ENCODE data around the gene ELOVL7.
"Not testable (repeated sequence)": the region's sequence is repeated elsewhere in the genome, so short reads cannot be mapped to it uniquely, and the experiment has no call there.

Gene ELOVL7

DNA sequence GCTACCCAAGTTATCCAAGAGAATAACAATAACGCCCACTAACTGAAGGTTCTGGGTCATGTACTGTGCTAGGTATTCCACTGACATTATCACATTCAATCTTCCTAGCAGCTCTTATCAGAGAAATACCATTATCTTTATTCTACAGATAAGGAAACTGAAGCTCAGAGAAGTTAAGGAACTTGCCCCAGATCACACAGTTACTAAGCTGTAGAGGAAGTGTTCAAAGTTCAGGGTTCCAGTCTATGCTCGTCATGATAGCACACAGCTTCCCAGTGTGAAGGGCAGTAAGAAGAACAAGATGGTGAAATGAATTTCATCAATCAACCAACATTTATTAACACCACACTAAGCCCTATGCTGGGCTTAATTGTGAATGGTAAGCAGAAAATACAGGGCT lies 29.6 kb downstream of the ELOVL7 start:
- Mint-ChIP-seq H3K9me3 (no peaks in the 10 kb centered on the region), H3K27ac (no peak overlapping the region)

DNA sequence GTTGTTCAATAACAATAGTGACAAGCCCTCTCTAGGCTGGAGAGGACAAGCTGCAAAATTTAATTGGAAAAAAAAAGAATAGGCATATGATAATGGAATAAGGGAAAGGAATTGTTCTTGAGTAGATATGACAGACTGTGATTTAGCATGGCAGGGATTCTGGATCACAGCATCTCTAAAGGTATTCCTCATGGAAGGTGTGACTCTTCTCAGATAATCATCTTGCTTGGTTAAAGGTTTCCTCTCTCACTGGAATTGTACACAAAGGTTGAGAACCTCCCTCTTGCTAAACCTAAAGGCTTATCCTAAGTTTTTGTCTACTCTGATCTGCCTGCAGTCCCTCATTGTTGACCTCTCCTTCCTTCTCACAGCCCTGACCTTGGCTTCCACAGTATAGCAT lies 31.6 kb downstream of the ELOVL7 start:
- Mint-ChIP-seq H3K27me3 (peaks cover 2% of the 10 kb centered on the region), H3K36me3 (no peaks in the 10 kb centered on the region), H3K27ac (no peak overlapping the region), H3K9me3 (no peaks in the 10 kb centered on the region), H3K4me1 (no peaks in the 10 kb centered on the region), H3K4me3 (no peak overlapping the region)

More for the DNA sequence above, 29.6 kb downstream of the ELOVL7 start:
- H3K4me1 Mint-ChIP-seq, result no peaks in the 10 kb centered on the region
- H3K4me3 Mint-ChIP-seq, result no peak overlapping the region
- no peaks in the 10 kb centered on the region for H3K36me3 Mint-ChIP-seq
- H3K27me3 Mint-ChIP-seq, result peaks cover 3% of the 10 kb centered on the region

DNA sequence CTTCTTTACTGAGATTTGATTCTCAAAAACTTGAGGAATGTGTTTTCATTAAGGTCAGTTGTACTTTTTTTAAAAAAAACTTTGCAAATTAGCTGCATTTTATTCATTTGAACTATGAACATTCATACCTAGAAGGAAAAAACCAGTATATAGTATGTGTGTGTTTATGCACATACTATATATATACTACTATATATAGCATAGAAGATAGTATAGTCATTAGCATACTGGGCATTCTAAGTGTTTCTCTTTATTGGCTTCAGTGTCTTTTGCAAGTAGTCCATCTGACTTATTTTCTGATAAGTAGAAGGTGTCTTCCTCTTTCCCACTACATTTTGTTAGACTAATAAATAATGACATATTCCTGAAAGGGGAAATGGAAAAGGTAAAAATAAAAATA lies 33.0 kb downstream of the ELOVL7 start:
- no peak overlapping the region for H3K4me3 Mint-ChIP-seq
- H3K27me3 Mint-ChIP-seq, result peaks cover 5% of the 10 kb centered on the region
- no peaks in the 10 kb centered on the region for H3K9me3 Mint-ChIP-seq
- no peaks in the 10 kb centered on the region for H3K4me1 Mint-ChIP-seq
- no peak overlapping the region for H3K27ac Mint-ChIP-seq
- no peaks in the 10 kb centered on the region for H3K36me3 Mint-ChIP-seq

DNA sequence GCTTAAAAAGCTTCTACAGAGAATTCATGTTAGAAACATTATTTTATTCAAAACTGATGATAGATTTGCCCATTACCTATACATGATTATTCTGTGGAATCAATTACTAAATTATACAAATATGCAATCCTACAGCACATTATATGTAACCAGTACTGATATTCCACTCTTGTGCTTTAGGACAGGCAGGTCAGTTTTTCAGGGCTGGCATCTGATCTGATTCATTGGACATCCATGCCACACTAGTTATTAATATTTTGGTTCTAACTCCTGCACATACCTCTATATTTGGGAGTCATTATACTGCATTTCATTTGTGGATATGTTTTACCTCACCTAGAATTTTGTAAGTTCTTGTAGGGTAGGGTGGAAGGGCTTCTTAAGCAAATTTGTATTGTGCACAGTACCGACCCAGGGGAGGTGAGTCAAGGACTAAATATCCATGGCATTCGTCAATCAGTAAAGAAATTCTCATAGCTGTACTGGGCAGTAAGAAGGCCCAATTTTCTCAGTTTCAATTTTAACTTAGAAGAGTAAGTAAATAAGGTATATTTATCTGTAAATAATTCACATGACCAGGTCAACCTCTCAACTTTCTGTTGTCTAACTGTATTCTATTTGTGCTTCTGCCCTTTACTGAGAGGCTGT lies 33.5 kb downstream of the ELOVL7 start:
- Mint-ChIP-seq H3K36me3 (no peaks in the 10 kb centered on the region), H3K4me1 (no peaks in the 10 kb centered on the region), H3K4me3 (no peak overlapping the region), H3K27ac (no peak overlapping the region), H3K27me3 (peaks cover 5% of the 10 kb centered on the region), H3K9me3 (no peaks in the 10 kb centered on the region)

DNA sequence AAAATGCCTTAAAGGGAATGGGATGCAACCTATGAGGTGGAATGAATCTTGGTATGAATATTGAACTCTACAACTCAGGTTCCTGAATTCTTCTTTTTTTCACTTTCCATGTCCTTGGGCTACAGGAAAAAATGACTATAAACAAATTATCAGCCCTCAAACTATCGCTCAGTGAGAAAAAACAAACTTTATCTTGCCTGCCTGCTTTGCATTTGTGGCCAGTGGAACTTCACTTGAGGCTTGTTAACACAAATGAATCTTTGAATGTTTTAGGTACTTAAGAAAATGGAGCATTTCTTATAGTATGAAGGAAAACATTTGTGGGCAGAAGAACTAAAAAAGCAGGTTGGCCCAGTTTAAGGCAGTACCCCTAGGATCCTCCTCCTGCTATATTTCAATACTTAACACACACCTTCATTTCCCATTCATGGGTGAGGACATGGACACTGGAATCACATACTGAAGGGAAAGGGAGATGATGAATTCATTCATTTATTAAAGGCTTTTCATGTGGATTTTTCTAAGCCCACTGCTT lies 34.1 kb downstream of the ELOVL7 start:
- no peak overlapping the region for H3K27ac Mint-ChIP-seq

DNA sequence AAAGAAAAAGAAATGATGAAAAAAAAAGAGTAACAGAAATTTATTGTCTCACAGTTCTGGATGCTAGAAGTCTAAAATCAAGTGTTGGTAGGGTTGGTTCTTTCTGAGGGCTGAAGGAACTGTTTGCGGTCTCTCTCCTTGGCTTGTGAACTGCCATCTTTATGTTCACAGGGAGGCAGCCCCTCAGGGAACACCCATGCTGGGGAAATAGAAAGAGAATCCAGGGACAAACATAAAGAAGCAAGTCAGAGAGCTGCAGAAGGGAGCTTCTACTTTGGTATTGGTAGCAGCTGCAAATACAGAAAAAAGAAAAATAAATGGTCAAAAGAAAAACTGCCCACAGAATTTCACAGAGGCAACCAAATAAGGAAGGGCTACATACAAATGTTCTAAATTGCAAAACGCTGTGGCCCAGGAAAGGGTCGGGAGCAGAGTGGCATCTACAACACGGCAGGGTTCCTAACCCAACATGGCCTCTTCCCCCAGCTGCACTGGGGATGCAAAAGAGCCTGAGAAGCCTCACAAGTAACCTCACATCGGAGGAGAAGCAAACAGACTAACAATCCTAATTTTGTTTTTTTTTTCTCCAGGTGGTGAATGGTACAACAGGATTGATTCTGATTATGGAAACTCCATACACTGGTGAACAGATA lies 37.4 kb downstream of the ELOVL7 start:
- H3K4me1 Mint-ChIP-seq, result no peaks in the 10 kb centered on the region
- H3K27ac Mint-ChIP-seq, result no peak overlapping the region
- no peaks in the 10 kb centered on the region for H3K36me3 Mint-ChIP-seq
- peaks cover 3% of the 10 kb centered on the region for H3K27me3 Mint-ChIP-seq
- H3K4me3 Mint-ChIP-seq, result no peak overlapping the region
- H3K9me3 Mint-ChIP-seq, result no peaks in the 10 kb centered on the region

More for the DNA sequence above, 34.1 kb downstream of the ELOVL7 start:
- Mint-ChIP-seq H3K9me3 (no peaks in the 10 kb centered on the region), H3K36me3 (no peaks in the 10 kb centered on the region), H3K4me1 (no peaks in the 10 kb centered on the region), H3K27me3 (peaks cover 5% of the 10 kb centered on the region), H3K4me3 (no peak overlapping the region)

DNA sequence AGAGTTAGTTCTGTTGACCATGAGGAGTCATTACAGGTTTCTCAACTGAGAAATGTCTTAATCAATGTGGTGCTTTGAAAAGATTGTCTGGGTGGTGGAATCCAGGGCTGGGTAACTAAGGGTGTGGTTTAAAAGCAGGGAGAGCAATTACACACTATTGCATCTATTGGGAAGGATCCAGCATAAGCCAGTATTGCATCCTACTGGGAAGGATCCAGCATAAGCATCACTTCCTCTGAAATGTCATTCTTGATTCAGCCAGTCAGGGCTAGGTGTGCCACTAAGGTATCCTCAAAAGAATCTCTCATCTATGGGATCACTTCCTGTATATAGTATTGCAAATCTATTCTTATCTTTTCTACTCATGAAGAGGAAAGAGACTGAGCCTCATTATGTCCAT lies 38.6 kb downstream of the ELOVL7 start:
- Mint-ChIP-seq H3K4me3 (no peak overlapping the region), H3K9me3 (no peaks in the 10 kb centered on the region), H3K4me1 (no peaks in the 10 kb centered on the region), H3K27me3 (peaks cover 3% of the 10 kb centered on the region), H3K36me3 (no peaks in the 10 kb centered on the region), H3K27ac (no peak overlapping the region)

DNA sequence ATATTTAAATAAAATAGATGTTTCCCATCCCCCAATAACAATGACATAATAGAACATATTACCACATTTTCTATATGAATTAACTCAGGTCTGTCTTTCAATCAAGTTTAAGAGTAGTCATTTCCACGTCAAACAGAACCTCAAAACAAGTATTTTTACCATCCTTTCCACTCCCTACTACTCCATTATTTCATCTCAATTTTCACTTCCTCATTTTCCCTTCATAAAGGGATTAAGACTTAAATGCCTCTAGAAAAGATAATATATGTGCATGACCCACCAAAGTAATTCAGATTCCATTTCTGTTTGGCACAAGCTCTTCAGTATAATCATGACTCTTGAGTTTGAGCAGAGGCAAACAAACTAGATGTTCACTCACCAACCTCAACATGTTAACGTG lies 40.4 kb downstream of the ELOVL7 start:
- Mint-ChIP-seq H3K9me3 (no peaks in the 10 kb centered on the region), H3K27ac (no peak overlapping the region), H3K4me3 (no peak overlapping the region), H3K4me1 (no peaks in the 10 kb centered on the region), H3K36me3 (no peaks in the 10 kb centered on the region), H3K27me3 (peaks cover 3% of the 10 kb centered on the region)

DNA sequence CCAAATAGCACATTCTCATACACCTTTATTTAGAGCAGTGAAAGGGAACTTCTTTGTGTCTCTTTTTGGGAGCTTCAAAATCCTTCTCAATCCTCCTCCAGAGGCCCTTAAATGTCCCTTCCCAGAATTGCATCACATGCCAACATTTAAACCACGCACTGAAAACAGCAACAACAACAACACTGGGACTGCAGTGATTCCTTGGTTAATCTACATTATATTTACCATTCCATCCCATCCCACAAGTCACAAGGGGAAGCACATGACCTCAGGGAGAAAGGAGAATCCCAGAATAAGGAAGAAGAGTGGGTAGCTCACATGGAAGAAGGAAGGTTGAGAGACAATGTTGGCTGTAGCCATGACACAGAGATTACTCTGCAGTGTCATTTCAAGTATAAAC lies 41.1 kb downstream of the ELOVL7 start:
- H3K4me3 Mint-ChIP-seq, result no peak overlapping the region
- H3K27me3 Mint-ChIP-seq, result peaks cover 4% of the 10 kb centered on the region
- no peaks in the 10 kb centered on the region for H3K4me1 Mint-ChIP-seq
- no peaks in the 10 kb centered on the region for H3K9me3 Mint-ChIP-seq
- H3K27ac Mint-ChIP-seq, result no peak overlapping the region
- H3K36me3 Mint-ChIP-seq, result no peaks in the 10 kb centered on the region

DNA sequence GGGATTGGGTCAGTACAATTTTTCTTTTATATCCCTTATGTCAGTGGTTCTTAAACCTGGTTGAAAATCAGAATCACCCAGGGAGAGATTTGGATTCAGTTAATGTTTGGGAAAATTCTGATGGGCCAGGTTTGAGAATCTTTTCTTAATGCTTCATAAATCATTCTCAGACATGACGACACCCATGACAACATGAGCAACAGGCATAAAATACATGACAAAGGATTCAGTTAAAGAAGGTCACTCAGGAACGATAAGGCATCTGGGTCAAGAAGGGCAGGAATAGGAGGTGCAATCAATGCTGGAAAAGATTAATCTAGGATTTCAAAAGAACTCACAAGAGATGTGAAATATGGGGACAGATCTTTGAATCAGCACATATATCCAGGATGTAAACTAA lies 41.8 kb downstream of the ELOVL7 start:
- Mint-ChIP-seq H3K27me3 (peaks cover 4% of the 10 kb centered on the region), H3K27ac (no peak overlapping the region), H3K36me3 (no peaks in the 10 kb centered on the region), H3K4me3 (no peak overlapping the region), H3K9me3 (no peaks in the 10 kb centered on the region), H3K4me1 (no peaks in the 10 kb centered on the region)

DNA sequence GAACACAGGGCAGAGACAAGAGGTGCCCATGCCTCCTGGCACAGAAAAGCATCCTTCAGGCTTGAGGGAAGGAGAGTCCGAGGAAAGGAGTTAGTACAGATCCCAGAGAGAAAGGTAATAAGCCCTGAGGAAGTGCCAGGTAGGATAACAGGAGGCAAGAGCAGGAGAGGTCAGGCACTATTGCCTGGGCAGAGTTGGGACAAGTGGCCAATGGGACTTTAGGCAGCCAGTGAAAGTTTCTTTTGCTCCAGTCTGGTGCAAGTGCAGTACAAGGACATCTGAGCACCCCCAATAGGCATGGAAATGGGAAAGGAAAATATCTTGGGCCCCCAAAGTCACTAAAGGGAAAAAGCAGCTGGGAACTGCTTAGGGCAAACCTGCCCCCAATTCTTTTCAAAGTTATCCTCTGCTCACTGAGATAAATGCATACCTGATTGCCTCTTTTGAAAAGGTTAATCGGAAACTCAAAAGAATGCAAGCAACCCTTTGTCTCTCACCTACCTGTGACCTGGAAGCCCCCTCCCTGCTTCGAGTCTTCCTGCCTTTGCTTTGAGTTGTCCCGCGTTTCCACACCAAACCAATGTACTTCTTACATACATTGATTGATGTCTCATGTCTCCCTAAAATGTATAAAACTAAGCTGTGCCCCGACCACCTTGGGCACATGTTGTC lies 46.5 kb downstream of the ELOVL7 start:
- Mint-ChIP-seq H3K4me3 (no peak overlapping the region), H3K27ac (no peak overlapping the region), H3K9me3 (no peaks in the 10 kb centered on the region), H3K4me1 (no peaks in the 10 kb centered on the region), H3K27me3 (peaks cover 1% of the 10 kb centered on the region), H3K36me3 (no peaks in the 10 kb centered on the region)

DNA sequence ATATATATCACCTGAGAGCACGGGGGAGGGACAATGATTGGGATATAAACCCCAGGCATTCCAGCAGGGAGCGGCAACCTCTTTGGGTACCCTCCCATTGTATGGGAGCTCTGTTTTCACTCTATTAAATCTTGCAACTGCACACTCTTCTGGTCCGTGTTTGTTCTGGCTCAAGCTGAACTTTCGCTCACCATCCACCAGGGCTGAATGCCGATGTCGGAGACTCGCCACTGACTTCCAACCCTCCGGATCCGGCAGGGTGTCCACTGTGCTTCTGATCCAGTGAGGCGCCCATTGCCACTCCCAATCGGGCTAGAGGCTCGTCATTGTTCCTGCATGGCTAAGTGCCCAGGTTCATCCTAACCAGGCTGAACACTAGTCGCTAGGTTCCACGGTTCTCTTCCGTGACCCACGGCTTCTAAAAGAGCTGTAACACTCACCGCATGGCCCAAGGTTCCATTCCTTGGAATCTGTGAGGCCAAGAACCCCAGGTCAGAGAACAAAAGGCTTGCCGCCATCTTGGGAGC lies 48.6 kb downstream of the ELOVL7 start:
- not testable (repeated sequence) for H3K4me3 Mint-ChIP-seq, H3K27me3 Mint-ChIP-seq, H3K36me3 Mint-ChIP-seq, H3K4me1 Mint-ChIP-seq, H3K27ac Mint-ChIP-seq, H3K9me3 Mint-ChIP-seq

DNA sequence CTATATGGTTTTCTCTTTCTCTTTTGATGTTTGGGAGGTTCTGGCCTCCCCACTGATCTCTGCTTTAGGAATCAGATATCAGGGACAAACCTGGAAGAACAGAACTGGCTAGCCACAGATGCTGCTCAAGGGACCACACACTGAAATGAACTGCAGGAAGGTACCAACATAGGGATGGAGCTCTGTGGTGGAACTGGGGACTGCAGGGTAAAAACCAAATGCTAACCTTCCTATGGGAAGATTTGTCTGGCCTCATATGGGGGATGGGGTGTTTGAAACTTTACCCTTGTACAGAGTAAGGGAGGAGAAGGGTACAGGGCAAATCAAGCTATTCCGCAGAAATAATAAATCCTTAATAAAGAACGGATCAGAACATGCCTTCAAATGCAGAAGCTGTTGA lies 49.4 kb downstream of the ELOVL7 start:
- H3K4me3 Mint-ChIP-seq, result no peak overlapping the region
- H3K9me3 Mint-ChIP-seq, result no peaks in the 10 kb centered on the region
- no peak overlapping the region for H3K27ac Mint-ChIP-seq
- H3K4me1 Mint-ChIP-seq, result no peaks in the 10 kb centered on the region
- H3K27me3 Mint-ChIP-seq, result peaks cover 3% of the 10 kb centered on the region
- H3K36me3 Mint-ChIP-seq, result no peaks in the 10 kb centered on the region

DNA sequence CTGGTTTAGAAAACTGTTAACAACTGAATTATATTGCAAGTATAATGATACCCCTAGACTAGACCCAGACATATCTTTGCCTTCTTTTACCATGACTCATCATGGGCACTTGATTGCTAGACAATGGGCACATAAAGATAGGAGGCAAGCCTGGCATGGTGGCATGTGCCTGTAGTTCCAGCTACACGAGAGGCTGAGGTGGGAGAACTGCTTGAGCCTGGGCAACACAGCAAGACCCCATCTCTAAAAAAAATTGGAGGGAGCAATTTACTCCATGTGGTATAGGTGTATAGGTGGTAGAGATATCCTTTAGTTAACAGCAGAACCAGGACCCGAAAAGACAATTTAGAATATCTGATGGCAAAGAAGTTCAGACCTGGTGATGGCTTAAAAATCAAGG lies 51.6 kb downstream of the ELOVL7 start:
- no peak overlapping the region for H3K27ac Mint-ChIP-seq
- no peaks in the 10 kb centered on the region for H3K4me1 Mint-ChIP-seq
- no peaks in the 10 kb centered on the region for H3K9me3 Mint-ChIP-seq
- no peak overlapping the region for H3K4me3 Mint-ChIP-seq
- H3K36me3 Mint-ChIP-seq, result no peaks in the 10 kb centered on the region
- peaks cover 2% of the 10 kb centered on the region for H3K27me3 Mint-ChIP-seq

DNA sequence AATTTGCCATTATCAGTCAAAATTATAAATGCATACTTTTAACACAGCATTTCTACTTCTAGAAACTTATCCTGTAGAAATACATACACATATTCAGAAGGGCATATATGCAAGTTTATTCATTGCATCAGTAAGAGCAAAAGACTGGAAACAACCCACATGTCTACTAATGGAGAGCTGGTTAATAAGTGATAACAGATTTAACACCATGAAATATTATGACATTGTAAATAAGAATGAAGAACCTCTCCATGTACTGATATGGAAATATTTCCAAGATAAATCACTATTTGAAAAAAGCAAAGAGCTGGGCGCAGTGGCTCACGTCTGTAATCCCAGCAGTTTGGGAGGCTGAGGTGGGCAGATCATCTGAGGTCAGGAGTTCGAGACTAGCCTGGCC lies 54.5 kb downstream of the ELOVL7 start:
- H3K27ac Mint-ChIP-seq, result no peak overlapping the region
- H3K36me3 Mint-ChIP-seq, result no peaks in the 10 kb centered on the region
- peaks cover 2% of the 10 kb centered on the region for H3K27me3 Mint-ChIP-seq
- H3K4me3 Mint-ChIP-seq, result no peak overlapping the region
- no peaks in the 10 kb centered on the region for H3K4me1 Mint-ChIP-seq
- no peaks in the 10 kb centered on the region for H3K9me3 Mint-ChIP-seq

DNA sequence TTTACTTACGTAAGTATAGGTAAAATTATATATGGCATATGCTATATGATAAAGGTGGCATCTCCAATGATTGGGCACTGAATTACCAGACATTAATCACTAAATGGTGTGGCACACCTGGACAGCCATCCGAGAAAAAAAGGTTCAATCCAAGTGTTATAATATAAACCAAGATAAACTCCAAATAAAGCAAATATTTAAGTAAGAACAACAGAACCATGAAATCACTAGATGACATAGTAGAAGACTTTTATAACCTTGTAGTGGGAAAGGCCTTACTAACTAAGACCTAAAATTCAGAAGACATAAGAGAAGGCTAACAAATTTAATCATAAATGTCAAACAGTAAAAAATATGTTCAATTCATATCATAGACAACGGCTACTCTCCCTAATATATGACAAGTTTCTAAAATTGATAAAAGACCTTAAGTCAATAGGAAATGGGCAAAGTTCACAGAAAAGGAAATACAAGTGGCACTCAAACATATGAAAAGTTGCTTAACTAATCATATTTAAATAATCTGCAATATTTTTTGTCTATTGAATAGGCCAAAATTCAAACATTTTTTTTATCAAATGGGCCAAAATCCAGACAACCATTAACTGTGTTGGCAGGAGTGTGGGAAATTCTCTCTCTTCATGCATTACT lies 55.1 kb downstream of the ELOVL7 start:
- Mint-ChIP-seq H3K36me3 (no peaks in the 10 kb centered on the region), H3K4me3 (no peak overlapping the region), H3K27ac (no peak overlapping the region), H3K4me1 (no peaks in the 10 kb centered on the region), H3K9me3 (no peaks in the 10 kb centered on the region), H3K27me3 (peaks cover 2% of the 10 kb centered on the region)

Data from activated naive CD4-positive, alpha-beta T cell treated with anti-CD3 and anti-CD28 coated beads, Interleukin-2, amount 50 U/mL, for 24 hours (primary cell).